Fibroblast of the aortic adventitia (primary cell): ENCODE results near the gene C1QTNF12. TPM values are rescaled to one million over a fixed set of nuclear protein-coding genes. Genes with fewer than 3 reads are reported as not detected.

ENCODE experiments used
- DNase-seq: peaks from one replicate; pipeline ENCODE4 v3.0.0-alpha.2; 2010; ENCODE audit warnings: low read depth
- H3K4me3 ChIP-seq: 2 replicates; pipeline ENCODE4 v1.5.1; 2011; ENCODE audit warnings: low read depth, mild to moderate bottlenecking, control low read depth, low read length, moderate library complexity
- total RNA-seq: library from RNA; depleted of rRNA; stranded (reverse); fragments of >200 nt; gene quantifications from 2 replicates; pipeline ENCODE4 v1.2.3, GENCODE V29; 2012; ENCODE audit warnings: low replicate concordance
- TF ChIP-seq, protein P1 (sequence below): IDR thresholded peaks from 2 replicates; pipeline ENCODE4 v1.5.1; 2011; ENCODE audit warnings: mild to moderate bottlenecking, low read length, control low read depth, inconsistent platforms; ENCODE audit not compliant: insufficient read depth

Gene C1QTNF12
- total RNA-seq, 1 donor: 1.4 TPM

DNA sequence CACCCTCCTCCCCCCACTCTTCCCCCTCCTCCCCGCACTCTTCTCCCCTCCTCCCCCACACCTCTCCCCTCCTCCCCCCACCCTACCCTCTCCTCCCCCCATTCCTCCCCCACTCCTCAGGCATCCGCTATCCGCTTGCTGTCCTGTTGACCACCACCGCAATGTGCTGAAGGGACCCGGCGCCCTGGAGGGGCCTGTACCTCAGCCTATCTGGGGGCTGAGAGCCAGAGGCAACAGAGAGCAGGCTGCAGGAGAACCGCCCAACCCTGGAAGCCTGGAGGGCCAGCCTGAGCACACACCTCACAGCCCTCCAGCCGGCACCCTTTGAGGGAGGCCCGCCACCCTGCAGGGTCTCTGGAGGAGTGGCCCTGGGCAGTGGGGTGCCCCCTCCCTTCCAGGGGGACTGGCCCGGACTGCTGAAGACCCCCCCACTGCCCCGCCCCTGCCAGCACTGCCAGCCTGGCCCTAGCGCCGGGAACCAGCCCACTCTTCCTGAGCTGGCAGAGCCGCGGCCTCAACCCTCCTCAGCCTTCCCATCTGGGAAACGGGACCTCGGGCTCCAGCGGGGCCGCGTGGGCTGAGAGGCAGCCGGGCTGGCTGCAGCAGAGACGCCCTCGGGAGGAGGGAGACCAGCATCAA lies 1.2 kb downstream of the C1QTNF12 start:
- DNase-seq: no peak
- H3K4me3 ChIP-seq: no peak overlapping the region
- TF ChIP-seq, protein P1, sequence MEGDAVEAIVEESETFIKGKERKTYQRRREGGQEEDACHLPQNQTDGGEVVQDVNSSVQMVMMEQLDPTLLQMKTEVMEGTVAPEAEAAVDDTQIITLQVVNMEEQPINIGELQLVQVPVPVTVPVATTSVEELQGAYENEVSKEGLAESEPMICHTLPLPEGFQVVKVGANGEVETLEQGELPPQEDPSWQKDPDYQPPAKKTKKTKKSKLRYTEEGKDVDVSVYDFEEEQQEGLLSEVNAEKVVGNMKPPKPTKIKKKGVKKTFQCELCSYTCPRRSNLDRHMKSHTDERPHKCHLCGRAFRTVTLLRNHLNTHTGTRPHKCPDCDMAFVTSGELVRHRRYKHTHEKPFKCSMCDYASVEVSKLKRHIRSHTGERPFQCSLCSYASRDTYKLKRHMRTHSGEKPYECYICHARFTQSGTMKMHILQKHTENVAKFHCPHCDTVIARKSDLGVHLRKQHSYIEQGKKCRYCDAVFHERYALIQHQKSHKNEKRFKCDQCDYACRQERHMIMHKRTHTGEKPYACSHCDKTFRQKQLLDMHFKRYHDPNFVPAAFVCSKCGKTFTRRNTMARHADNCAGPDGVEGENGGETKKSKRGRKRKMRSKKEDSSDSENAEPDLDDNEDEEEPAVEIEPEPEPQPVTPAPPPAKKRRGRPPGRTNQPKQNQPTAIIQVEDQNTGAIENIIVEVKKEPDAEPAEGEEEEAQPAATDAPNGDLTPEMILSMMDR: no peak

- no peak overlapping the region for H3K4me3 ChIP-seq
- DNase-seq: no peak
- TF ChIP-seq, protein P1: no peak
Observed at GRCh38 chr1:1244192-1244811, 2.2 kb downstream of the C1QTNF12 start.

DNA sequence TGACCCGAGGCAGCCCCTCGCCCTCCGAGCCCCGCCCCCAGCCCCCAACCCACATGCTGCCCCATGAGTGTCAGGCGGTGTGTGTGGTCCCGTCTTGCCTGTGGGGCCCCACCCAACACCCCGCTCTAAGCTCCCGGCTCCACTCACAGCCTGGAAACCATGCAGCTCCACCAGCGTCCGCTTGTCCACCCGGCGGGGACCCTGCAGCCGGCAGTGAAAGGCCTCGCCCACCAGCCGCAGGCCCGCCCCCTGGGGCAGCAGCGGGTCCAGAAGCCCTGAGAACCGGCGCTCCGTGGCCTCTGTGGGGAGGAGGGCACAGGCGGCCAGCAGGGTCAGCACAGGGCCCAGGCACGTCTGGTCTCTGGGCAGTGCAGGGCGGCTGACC lies 2.7 kb downstream of the C1QTNF12 start:
- DNase-seq: no peak
- no peak overlapping the region for H3K4me3 ChIP-seq
- TF ChIP-seq, protein P1: no peak

- no peak for DNase-seq
- TF ChIP-seq, protein P1: no peak
Observed at GRCh38 chr1:1243266-1243660, 3.3 kb downstream of the C1QTNF12 start.

DNA sequence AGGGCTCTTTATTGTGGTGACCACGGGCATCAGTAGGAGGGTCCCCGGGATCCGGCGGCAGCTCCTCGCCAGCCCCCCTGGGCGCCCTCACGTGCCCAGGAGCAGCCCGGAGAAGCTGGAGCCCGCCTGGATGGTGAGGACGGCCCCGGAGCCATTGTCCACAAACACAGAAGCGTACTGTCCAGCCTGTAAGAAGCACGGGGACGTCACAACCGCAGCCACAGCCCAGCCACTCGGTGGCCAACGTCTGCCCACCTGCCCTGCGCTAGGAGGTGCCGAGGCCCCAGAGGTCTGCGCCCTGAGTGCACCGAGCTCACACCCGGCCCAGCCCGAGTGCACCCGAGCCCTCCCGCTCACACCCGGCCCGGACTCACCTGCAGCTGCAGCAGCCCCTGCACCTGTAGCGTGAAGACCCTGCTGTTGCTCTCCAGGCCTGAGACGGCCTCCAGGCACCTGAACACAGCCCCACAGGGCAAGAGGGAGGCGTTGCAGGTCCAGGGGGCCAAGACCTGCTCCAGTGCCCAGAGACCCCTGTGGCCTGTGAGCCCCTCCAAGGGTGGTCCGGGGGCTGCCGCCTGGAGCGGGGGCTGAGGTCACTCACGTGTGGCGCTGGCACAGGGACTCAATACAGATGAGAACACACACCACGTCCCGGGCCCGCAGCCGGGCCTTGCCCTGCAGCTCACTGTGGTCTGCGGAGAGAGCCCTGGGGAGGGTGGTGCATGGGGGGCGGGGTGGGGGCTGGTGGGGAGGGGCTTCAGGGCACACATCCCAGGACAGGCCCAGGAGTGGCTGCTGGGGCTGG lies 3.9 kb downstream of the C1QTNF12 start:
- TF ChIP-seq, protein P1: no peak
- no peak for DNase-seq
- H3K4me3 ChIP-seq: no peak overlapping the region

More at GRCh38 chr1:1243266-1243660, 3.3 kb downstream of the C1QTNF12 start:
- H3K4me3 ChIP-seq: no peak overlapping the region

DNA sequence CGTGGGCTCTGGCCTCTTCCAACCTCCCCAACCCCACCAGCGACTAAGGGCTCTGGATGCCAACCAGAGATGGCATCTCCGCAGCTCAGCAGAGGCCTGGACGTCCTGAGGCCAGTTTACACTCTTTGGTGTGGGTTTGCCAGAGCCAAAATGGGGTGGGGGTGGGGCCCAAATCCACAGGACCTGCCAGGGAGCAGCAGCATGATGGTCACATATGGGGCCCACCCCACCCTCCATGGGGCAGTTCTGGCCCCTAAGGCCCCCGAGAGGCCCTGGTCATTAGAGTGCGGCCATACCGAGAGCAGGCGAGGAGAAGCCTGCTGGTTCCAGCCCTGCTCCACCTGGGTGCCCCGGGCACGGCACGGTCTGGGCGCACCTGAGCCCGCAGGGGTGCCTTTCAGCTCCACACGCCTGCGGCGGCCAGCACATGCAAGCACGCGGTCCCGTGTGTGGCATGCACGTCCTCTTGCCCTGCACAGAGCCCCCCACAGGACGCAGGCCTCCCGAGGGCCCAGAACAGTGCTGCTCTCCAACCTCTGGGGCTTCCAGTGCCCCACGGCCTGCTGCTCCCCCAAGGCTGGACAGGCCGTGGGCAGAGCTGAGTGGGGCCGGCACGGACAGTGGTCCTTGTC lies 4.8 kb downstream of the C1QTNF12 start:
- DNase-seq: no peak
- no peak overlapping the region for H3K4me3 ChIP-seq
- TF ChIP-seq, protein P1: no peak
